ENCODE results near the gene CCL18. TPM values are rescaled to one million over a fixed set of nuclear protein-coding genes. Genes with fewer than 3 reads are reported as not detected.
"Not testable (repeated sequence)": the region's sequence is repeated elsewhere in the genome, so short reads cannot be mapped to it uniquely, and the experiment has no call there.

Gene CCL18
- total and polyA plus RNA-seq, 2 of the 8 experiments (the other 6 are each of a cell fraction or from before 2014, with no cell fraction given): not detected

DNA sequence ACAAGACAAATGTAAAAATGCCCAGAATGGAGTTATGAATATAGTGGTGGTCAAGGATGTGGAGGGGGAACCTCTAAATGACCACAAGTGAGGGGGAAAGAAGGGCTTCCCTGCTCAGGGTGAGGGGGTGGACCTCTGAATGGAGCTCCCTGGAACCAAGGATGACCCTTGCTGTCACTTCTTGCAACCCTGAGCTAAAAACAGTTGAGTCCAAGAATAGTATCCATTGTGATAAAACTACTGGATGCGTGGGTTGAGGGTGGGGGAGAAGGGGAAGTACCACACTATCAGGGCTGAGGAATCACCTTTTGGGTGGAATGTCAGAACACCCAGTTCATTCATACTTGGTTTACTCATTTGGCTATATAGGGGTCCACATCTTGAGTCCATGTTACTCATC is 34.9 kb downstream of the CCL18 start:
- H3K56ac ChIP-seq (replicated peaks; ENCODE audit: insufficient read length, low read depth, low read length); H3K4me3 ChIP-seq (ENCODE audit: extremely low read depth in 1 of 4, insufficient read depth in 2 of 4, low read depth in 3 of 4, low read length in 4 of 4); H3K4me1 ChIP-seq (replicated peaks in 1 of 4; ENCODE audit: control insufficient read depth in 3 of 4, insufficient read depth in 4 of 4, low read length in 3 of 4); H4K5ac ChIP-seq (ENCODE audit: insufficient read length, low read depth, low read length); H4K91ac ChIP-seq (replicated peaks; ENCODE audit: insufficient read length, low read length); H3K79me2 ChIP-seq (ENCODE audit: control insufficient read depth in 1 of 2, insufficient read depth in 2 of 2, low read length in 2 of 2); H4K20me1 ChIP-seq (replicated peaks in 1 of 2; ENCODE audit: control insufficient read depth in 1 of 2, insufficient read depth in 2 of 2, low read length in 2 of 2); H2AFZ ChIP-seq (ENCODE audit: low read length); H3K23ac ChIP-seq (ENCODE audit: insufficient read length); H3K27ac ChIP-seq (ENCODE audit: low read depth, low read length); H2BK5ac ChIP-seq (ENCODE audit: low read depth, low read length); H2AK5ac ChIP-seq (ENCODE audit: low read depth, low read length); CTCF ChIA-PET (ENCODE audit: partially characterized antibody); H3K27me3 ChIP-seq (replicated peaks in 1 of 4; ENCODE audit: control insufficient read depth in 3 of 4, extremely low read depth in 1 of 4, insufficient read depth in 3 of 4, low read length in 3 of 4); H2BK20ac ChIP-seq (ENCODE audit: low read length); H3K4ac ChIP-seq (replicated peaks; ENCODE audit: insufficient read length, low read depth, low read length); H3K23me2 ChIP-seq (ENCODE audit: low read depth, low read length); H3K36me3 ChIP-seq (ENCODE audit: control insufficient read depth in 2 of 4, insufficient read depth in 4 of 4, low read length in 3 of 4); H3K79me1 ChIP-seq (ENCODE audit: low read depth, low read length); H2BK120ac ChIP-seq (replicated peaks; ENCODE audit: low read depth, low read length); H2BK12ac ChIP-seq (ENCODE audit: low read depth, low read length); DNase-seq (ENCODE audit: low read depth in 1 of 2, low spot score in 2 of 2); H3K4me2 ChIP-seq (ENCODE audit: insufficient read depth in 1 of 2, low read depth in 2 of 2, low read length in 2 of 2); H3K9me3 ChIP-seq (ENCODE audit: insufficient read depth in 2 of 2, low read depth in 1 of 2, low read length in 1 of 2); POLR2A ChIA-PET (ENCODE audit: partially characterized antibody); FAIRE-seq; H2BK15ac ChIP-seq (ENCODE audit: low read length); H3K14ac ChIP-seq (ENCODE audit: insufficient read length); H3K9ac ChIP-seq (replicated peaks in 1 of 4; ENCODE audit: extremely low read depth in 1 of 4, low read depth in 3 of 4, low read length in 3 of 4); H3K18ac ChIP-seq (ENCODE audit: extremely low read depth, low read length); H4K8ac ChIP-seq (ENCODE audit: extremely low read depth, insufficient read depth, low read length): not testable (repeated sequence)
- 100% methylated on average over 1 of the region's 1 CpG; no CpG with 5 or more reads in 1 of the 2 experiments for WGBS, 2 experiments (ENCODE audit: extremely low coverage in 1 of 2, insufficient coverage in 1 of 2, insufficient read length in 1 of 2, insufficient replicate concordance in 2 of 2, low coverage in 1 of 2, low lambda C conversion rate in 2 of 2, missing lambda C conversion rate in 1 of 2)

DNA sequence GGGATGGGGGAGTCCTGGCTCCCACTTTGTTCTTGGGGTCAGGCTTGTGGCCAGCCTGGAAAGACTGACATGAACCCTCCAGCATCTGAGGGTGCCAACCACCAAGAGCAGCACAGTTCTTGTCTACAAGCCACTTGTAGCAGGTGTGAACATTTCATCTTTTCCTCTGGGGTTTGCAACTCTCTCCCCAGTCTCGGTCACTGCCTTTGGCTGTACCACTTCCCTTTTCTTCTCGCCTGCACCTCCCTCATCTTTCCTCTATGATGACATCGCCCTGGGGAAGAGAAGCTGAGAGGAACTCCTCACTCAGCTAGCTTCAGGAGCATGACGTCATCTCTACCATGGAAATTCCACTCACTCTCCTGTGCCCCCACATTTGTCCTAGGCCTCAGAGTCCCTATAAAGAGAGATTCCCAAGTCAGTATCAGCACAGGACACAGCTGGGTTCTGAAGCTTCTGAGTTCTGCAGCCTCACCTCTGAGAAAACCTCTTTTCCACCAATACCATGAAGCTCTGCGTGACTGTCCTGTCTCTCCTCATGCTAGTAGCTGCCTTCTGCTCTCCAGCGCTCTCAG is 39.4 kb downstream of the CCL18 start, which contains the start of gene CCL4:
Gene CCL4 (plus strand): TSS at position 427 of the 575 bp plus-strand sequence. CDS start 79 bp downstream, at position 506.
- H3K56ac ChIP-seq (replicated peaks; ENCODE audit: insufficient read length, low read depth, low read length); H3K27me3 ChIP-seq (replicated peaks in 1 of 4; ENCODE audit: control insufficient read depth in 3 of 4, extremely low read depth in 1 of 4, insufficient read depth in 3 of 4, low read length in 3 of 4); H3K14ac ChIP-seq (ENCODE audit: insufficient read length); H3K18ac ChIP-seq (ENCODE audit: extremely low read depth, low read length); H3K79me2 ChIP-seq (ENCODE audit: control insufficient read depth in 1 of 2, insufficient read depth in 2 of 2, low read length in 2 of 2); H2AFZ ChIP-seq (ENCODE audit: low read length); H3K23ac ChIP-seq (ENCODE audit: insufficient read length); H4K5ac ChIP-seq (ENCODE audit: insufficient read length, low read depth, low read length); H3K4me3 ChIP-seq (ENCODE audit: extremely low read depth in 1 of 4, insufficient read depth in 2 of 4, low read depth in 3 of 4, low read length in 4 of 4); H3K4me1 ChIP-seq (replicated peaks in 1 of 4; ENCODE audit: control insufficient read depth in 3 of 4, insufficient read depth in 4 of 4, low read length in 3 of 4); H2BK120ac ChIP-seq (replicated peaks; ENCODE audit: low read depth, low read length); H2BK15ac ChIP-seq (ENCODE audit: low read length); DNase-seq (ENCODE audit: low read depth in 1 of 2, low spot score in 2 of 2); H2AK5ac ChIP-seq (ENCODE audit: low read depth, low read length); H2BK20ac ChIP-seq (ENCODE audit: low read length); H3K9ac ChIP-seq (replicated peaks in 1 of 4; ENCODE audit: extremely low read depth in 1 of 4, low read depth in 3 of 4, low read length in 3 of 4); H4K20me1 ChIP-seq (replicated peaks in 1 of 2; ENCODE audit: control insufficient read depth in 1 of 2, insufficient read depth in 2 of 2, low read length in 2 of 2); H3K79me1 ChIP-seq (ENCODE audit: low read depth, low read length); H3K36me3 ChIP-seq (ENCODE audit: control insufficient read depth in 2 of 4, insufficient read depth in 4 of 4, low read length in 3 of 4); H2BK5ac ChIP-seq (ENCODE audit: low read depth, low read length); H3K27ac ChIP-seq (ENCODE audit: low read depth, low read length); FAIRE-seq; H3K9me3 ChIP-seq (ENCODE audit: insufficient read depth in 2 of 2, low read depth in 1 of 2, low read length in 1 of 2); H4K8ac ChIP-seq (ENCODE audit: extremely low read depth, insufficient read depth, low read length); H3K4me2 ChIP-seq (ENCODE audit: insufficient read depth in 1 of 2, low read depth in 2 of 2, low read length in 2 of 2); H3K23me2 ChIP-seq (ENCODE audit: low read depth, low read length); H3K4ac ChIP-seq (replicated peaks; ENCODE audit: insufficient read length, low read depth, low read length); POLR2A ChIA-PET (ENCODE audit: partially characterized antibody); H2BK12ac ChIP-seq (ENCODE audit: low read depth, low read length); H4K91ac ChIP-seq (replicated peaks; ENCODE audit: insufficient read length, low read length): not testable (repeated sequence)
- 83% methylated on average over 6 of the region's 6 CpGs; no CpG with 5 or more reads in 1 of the 2 experiments for WGBS, 2 experiments (ENCODE audit: extremely low coverage in 1 of 2, insufficient coverage in 1 of 2, insufficient read length in 1 of 2, insufficient replicate concordance in 2 of 2, low coverage in 1 of 2, low lambda C conversion rate in 2 of 2, missing lambda C conversion rate in 1 of 2)
- CTCF ChIA-PET (ENCODE audit: partially characterized antibody): interaction anchor here (0.6 kb wide), 1 partner anchor 46 kb away, joined by 3 read pairs; no protein-coding TSS in a partner anchor

All from H1 (cell line).